SK-N-SH (cell line): Measurements from ENCODE around the gene TMEM178A. TPM values are rescaled to one million over a fixed set of nuclear protein-coding genes. Genes with fewer than 3 reads are reported as not detected.

Experiments used
- CTCF ChIA-PET: fragments of 300-600, 350-600 bp; formaldehyde crosslinking; extraction: SDS; loops from one replicate; lab custom pipeline; 2021; lab: Yijun Ruan, JAX
- POLR2A ChIA-PET: fragments of 350-600 bp; sonication (Branson Sonifier 250); formaldehyde crosslinking; extraction: SDS; loops from one replicate; lab custom pipeline; 2020; ENCODE audit warnings: antibody characterized with exemption, inconsistent platforms; lab: Yijun Ruan, JAX
- DNase-seq: peaks from one replicate; pipeline ENCODE4 v3.0.0; 2012
- H2AFZ ChIP-seq: fragments of 200-600 bp; sonication (generic); 2 replicates; pipeline ENCODE4 v1.8.1; 2016; ENCODE audit warnings: antibody characterized with exemption, mild to moderate bottlenecking, low read depth
- H3F3A ChIP-seq: fragments of 200-600 bp; sonication (generic); replicated peaks from 2 replicates; pipeline ENCODE3; 2016; ENCODE audit warnings: antibody characterized with exemption, mild to moderate bottlenecking; ENCODE audit not compliant: insufficient read depth
- H3K27ac ChIP-seq, 2 experiments: fragments of 200-500 bp in 1 of 2; fragments of 200-600 bp in 1 of 2; sonication (Bioruptor generic) in 1 of 2; sonication (generic), shearing (Covaris generic) in 1 of 2; 2 replicates each; pipeline versions ENCODE4 v1.5.1 to v1.6.1; 2014 to 2016; ENCODE audit warnings: low read depth in 2 of 2, inconsistent platforms in 1 of 2, low read length in 1 of 2, mild to moderate bottlenecking in 1 of 2, mixed read lengths in 1 of 2
- H3K27me3 ChIP-seq: fragments of 200-600 bp; sonication (generic), shearing (Covaris generic); 2 replicates; pipeline ENCODE4 v1.6.1; 2016; ENCODE audit warnings: mixed run types; ENCODE audit not compliant: insufficient read depth
- H3K36me3 ChIP-seq, 2 experiments: fragments of 200-500 bp in 1 of 2; fragments of 200-600 bp in 1 of 2; sonication (Bioruptor generic) in 1 of 2; sonication (generic) in 1 of 2; replicated peaks in 1 of 2; 2 replicates each; pipeline versions ENCODE3 to v1.5.1; 2014 to 2016; ENCODE audit warnings: low read length in 1 of 2, mild to moderate bottlenecking in 1 of 2; ENCODE audit not compliant: insufficient read depth in 2 of 2, control insufficient read depth in 1 of 2
- H3K4me1 ChIP-seq, 2 experiments: fragments of 200-500 bp in 1 of 2; fragments of 200-600 bp in 1 of 2; sonication (Bioruptor generic) in 1 of 2; sonication (generic), shearing (Covaris generic) in 1 of 2; 2 replicates each; pipeline versions ENCODE4 v1.5.1 to v1.6.1; 2014 to 2016; ENCODE audit warnings: low read depth in 1 of 2, low read length in 1 of 2, mixed run types in 1 of 2; ENCODE audit not compliant: insufficient read depth in 2 of 2, control insufficient read depth in 1 of 2
- H3K4me2 ChIP-seq: fragments of 200-600 bp; sonication (generic), shearing (Covaris generic); 2 replicates; pipeline ENCODE4 v1.6.1; 2017; ENCODE audit warnings: mixed run types
- H3K4me3 ChIP-seq, 2 experiments: fragments of 200-500 bp in 1 of 2; fragments of 200-600 bp in 1 of 2; sonication (Bioruptor generic) in 1 of 2; sonication (generic), shearing (Covaris generic) in 1 of 2; 2 replicates each; pipeline versions ENCODE4 v1.5.1 to v1.8.1; 2014 to 2016; ENCODE audit warnings: low read depth in 2 of 2, inconsistent platforms in 1 of 2, low read length in 1 of 2, mild to moderate bottlenecking in 1 of 2, mixed read lengths in 1 of 2, moderate library complexity in 1 of 2
- H3K79me2 ChIP-seq: fragments of 200-600 bp; sonication (generic); 2 replicates; pipeline ENCODE4 v1.8.1; 2017; ENCODE audit warnings: mild to moderate bottlenecking; ENCODE audit not compliant: insufficient read depth
- H3K9ac ChIP-seq: fragments of 200-600 bp; sonication (generic); 2 replicates; pipeline ENCODE4 v1.6.1; 2017; ENCODE audit warnings: mixed run types
- H3K9me2 ChIP-seq: fragments of 200-600 bp; sonication (generic); 2 replicates; pipeline ENCODE4 v1.6.1; 2017; ENCODE audit warnings: mixed run types
- H3K9me3 ChIP-seq: fragments of 200-600 bp; sonication (generic); 2 replicates; pipeline ENCODE4 v1.6.1; 2017; ENCODE audit warnings: mixed run types, mild to moderate bottlenecking, moderate library complexity
- H4K20me1 ChIP-seq: fragments of 200-600 bp; sonication (generic); 2 replicates; pipeline ENCODE4 v1.6.1; 2017; ENCODE audit warnings: mild to moderate bottlenecking, mixed run types; ENCODE audit not compliant: insufficient read depth
- EP300 ChIP-seq, 2 experiments: IDR thresholded peaks; 2 replicates each; pipeline versions ENCODE4 v1.4.0 to v1.6.1; 2012; ENCODE audit warnings: borderline replicate concordance in 1 of 2, low read depth in 1 of 2, low read length in 1 of 2
- FOSL2 ChIP-seq: IDR thresholded peaks from 2 replicates; pipeline ENCODE4 v1.4.0; 2012; ENCODE audit warnings: low read depth, mild to moderate bottlenecking, moderate library complexity, borderline replicate concordance
- FOXM1 ChIP-seq: IDR thresholded peaks from 2 replicates; pipeline ENCODE4 v1.4.0; 2012; ENCODE audit warnings: low read depth, mild to moderate bottlenecking
- GATA2 ChIP-seq: sonication (generic); formaldehyde crosslinking; IDR thresholded peaks from 2 replicates; pipeline ENCODE4 v1.5.0; 2020; ENCODE audit warnings: mild to moderate bottlenecking, missing genetic modification reagents
- NFIC ChIP-seq: IDR thresholded peaks from 2 replicates; pipeline ENCODE4 v1.4.0; 2012; ENCODE audit warnings: borderline replicate concordance
- NRF1 ChIP-seq: IDR thresholded peaks from 2 replicates; pipeline ENCODE4 v1.6.1; 2012; ENCODE audit warnings: low read depth, mild to moderate bottlenecking, low read length
- POLR2AphosphoS5 ChIP-seq: IDR thresholded peaks from 2 replicates; pipeline ENCODE4 v1.6.1; 2012; ENCODE audit warnings: low read depth, low read length
- RAD21 ChIP-seq: IDR thresholded peaks from 2 replicates; pipeline ENCODE4 v1.6.1; 2012; ENCODE audit warnings: mild to moderate bottlenecking, low read length
- RFX5 ChIP-seq: IDR thresholded peaks from 2 replicates; pipeline ENCODE4 v1.6.1; 2012; ENCODE audit warnings: mild to moderate bottlenecking, improper control_type of control experiment, low read length
- SMC3 ChIP-seq: IDR thresholded peaks from 2 replicates; pipeline ENCODE4 v1.6.1; 2012; ENCODE audit warnings: low read depth, low read length, improper control_type of control experiment
- YY1 ChIP-seq: IDR thresholded peaks from 2 replicates; pipeline ENCODE4 v1.4.0; 2012; ENCODE audit warnings: low read depth, mild to moderate bottlenecking
- WGBS: methylation state at CpG from one replicate; pipeline ENCODE4 v1.1.6; 2017; ENCODE audit warnings: low lambda C conversion rate; 5-methylcytosine and 5-hydroxymethylcytosine counted together
- polyA plus RNA-seq, 3 experiments: library from polyadenylated mRNA; depleted of rRNA; stranded (reverse); fragments of >200 nt; gene quantifications; 2 replicates each; pipeline ENCODE4 v1.2.3, GENCODE V29; 2012
- TF ChIP-seq, protein P1 (sequence below): fragments of 200-600 bp; sonication (generic); IDR thresholded peaks from 2 replicates; pipeline ENCODE4 v1.6.1; 2017; ENCODE audit warnings: antibody characterized with exemption, mild to moderate bottlenecking, moderate library complexity
- TF ChIP-seq, protein P2 (sequence below): IDR thresholded peaks from 2 replicates; pipeline ENCODE4; 2012
- TF ChIP-seq, protein P3 (sequence below): IDR thresholded peaks from 2 replicates; pipeline ENCODE4 v1.4.0; 2012; ENCODE audit warnings: low read depth, borderline replicate concordance
- TF ChIP-seq, protein P4 (sequence below): fragments of 150-350 bp; IDR thresholded peaks from 2 replicates; pipeline ENCODE4 v1.6.1; 2017; ENCODE audit warnings: antibody characterized with exemption, low read length, low read depth, borderline replicate concordance

The TMEM178A gene
- polyA plus RNA-seq, 1 of the 3 experiments (the other 2 are of a cell fraction): 0.84 TPM

DNA sequence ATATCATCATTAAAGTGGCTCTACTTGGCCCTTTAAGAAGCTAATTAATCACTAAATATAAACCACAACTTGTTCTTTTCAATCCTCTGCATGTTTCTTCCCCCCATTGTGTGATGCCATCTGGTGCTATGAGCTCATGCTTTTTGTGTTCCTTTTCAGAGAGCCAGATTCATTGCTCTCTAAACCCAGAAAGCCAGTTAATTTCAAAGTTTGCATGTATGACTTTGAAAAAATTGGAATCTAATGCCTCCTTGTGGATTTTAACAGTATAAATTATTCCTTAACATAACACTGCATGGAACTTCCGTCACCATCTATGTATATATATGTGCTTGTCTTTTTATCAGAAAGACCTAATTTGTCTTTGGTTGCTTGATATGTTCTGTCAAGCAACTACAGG, 31.1 kb downstream of the TMEM178A start:
- H3K27ac ChIP-seq: no peak overlapping the region

DNA sequence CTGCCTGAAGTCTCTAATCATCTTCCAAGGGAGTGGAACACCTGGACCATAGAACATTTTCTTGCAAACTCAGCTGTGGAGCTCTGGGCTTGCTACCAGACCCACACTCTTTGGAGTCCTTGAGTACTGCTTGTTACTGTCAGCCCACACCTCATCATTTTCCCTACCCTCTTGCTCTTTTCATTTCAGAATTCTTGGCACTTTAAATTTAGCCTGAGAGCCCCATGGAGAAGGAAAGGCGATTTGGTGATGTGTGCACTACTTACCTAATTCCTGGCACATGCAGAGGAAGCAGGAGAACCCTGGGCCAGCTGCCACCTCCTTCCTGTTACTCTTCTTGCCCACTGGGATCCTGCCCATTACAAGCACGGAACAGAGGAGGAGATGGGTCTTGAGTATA, 31.7 kb downstream of the TMEM178A start:
- H3K9me3 ChIP-seq: peaks cover 26% of the 10 kb centered on the region
- H3K27me3 ChIP-seq: no peaks in the 10 kb centered on the region
- POLR2A ChIA-PET: no interaction called here
- H2AFZ ChIP-seq: no peak overlapping the region
- H3K4me1 ChIP-seq: peaks cover 0 to 6% of the 10 kb centered on the region in 2 experiments; a peak in 1 of 4 replicates
- no peak for DNase-seq
- H3F3A ChIP-seq: no peaks in the 10 kb centered on the region
- no peak overlapping the region for H3K4me3 ChIP-seq
- no peak overlapping the region for H3K9ac ChIP-seq
- CTCF ChIA-PET: interaction anchor here (0.7 to 4.0 kb wide), 25 partner anchors 8 to 468 kb away, joined by 3 to 53 read pairs (median 4); no protein-coding TSS in a partner anchor
- no peaks in the 10 kb centered on the region for H3K79me2 ChIP-seq
- H3K9me2 ChIP-seq: no peaks in the 10 kb centered on the region
- H3K27ac ChIP-seq: no peak overlapping the region
- peaks cover 0 to 6% of the 10 kb centered on the region in 2 experiments for H3K36me3 ChIP-seq
- no peak for TF ChIP-seq POLR2AphosphoS5
- no peak for TF ChIP-seq NRF1
- H3K4me2 ChIP-seq: no peak overlapping the region
- WGBS: 50% methylated on average over 2 of the region's 2 CpGs
- no peaks in the 10 kb centered on the region for H4K20me1 ChIP-seq

More for the DNA sequence above, 31.1 kb downstream of the TMEM178A start:
- DNase-seq: peak; percentile 28
- 85% methylated on average over 1 of the region's 1 CpG for WGBS
- no peak overlapping the region for H2AFZ ChIP-seq
- H3K4me3 ChIP-seq: no peak overlapping the region
- peaks cover 0 to 5% of the 10 kb centered on the region in 2 experiments for H3K36me3 ChIP-seq
- H3K4me1 ChIP-seq: peaks cover 0 to 6% of the 10 kb centered on the region in 2 experiments; a peak in 1 of 4 replicates
- no peaks in the 10 kb centered on the region for H3K9me2 ChIP-seq
- no peaks in the 10 kb centered on the region for H3K79me2 ChIP-seq
- no peak overlapping the region for H3K9ac ChIP-seq
- H4K20me1 ChIP-seq: no peaks in the 10 kb centered on the region
- peaks cover 21% of the 10 kb centered on the region for H3K9me3 ChIP-seq
- CTCF ChIA-PET: interaction anchor here (0.6 to 4.0 kb wide), 41 partner anchors 8 to 640 kb away, joined by 3 to 53 read pairs (median 3); no protein-coding TSS in a partner anchor
- no peaks in the 10 kb centered on the region for H3K27me3 ChIP-seq
- no peak overlapping the region for H3K4me2 ChIP-seq
- TF ChIP-seq, protein P1, sequence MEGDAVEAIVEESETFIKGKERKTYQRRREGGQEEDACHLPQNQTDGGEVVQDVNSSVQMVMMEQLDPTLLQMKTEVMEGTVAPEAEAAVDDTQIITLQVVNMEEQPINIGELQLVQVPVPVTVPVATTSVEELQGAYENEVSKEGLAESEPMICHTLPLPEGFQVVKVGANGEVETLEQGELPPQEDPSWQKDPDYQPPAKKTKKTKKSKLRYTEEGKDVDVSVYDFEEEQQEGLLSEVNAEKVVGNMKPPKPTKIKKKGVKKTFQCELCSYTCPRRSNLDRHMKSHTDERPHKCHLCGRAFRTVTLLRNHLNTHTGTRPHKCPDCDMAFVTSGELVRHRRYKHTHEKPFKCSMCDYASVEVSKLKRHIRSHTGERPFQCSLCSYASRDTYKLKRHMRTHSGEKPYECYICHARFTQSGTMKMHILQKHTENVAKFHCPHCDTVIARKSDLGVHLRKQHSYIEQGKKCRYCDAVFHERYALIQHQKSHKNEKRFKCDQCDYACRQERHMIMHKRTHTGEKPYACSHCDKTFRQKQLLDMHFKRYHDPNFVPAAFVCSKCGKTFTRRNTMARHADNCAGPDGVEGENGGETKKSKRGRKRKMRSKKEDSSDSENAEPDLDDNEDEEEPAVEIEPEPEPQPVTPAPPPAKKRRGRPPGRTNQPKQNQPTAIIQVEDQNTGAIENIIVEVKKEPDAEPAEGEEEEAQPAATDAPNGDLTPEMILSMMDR: peak; percentile 68
- TF ChIP-seq RFX5: no peak
- no peak for TF ChIP-seq FOXM1
- TF ChIP-seq RAD21: peak; percentile 79
- peak; percentile 62 for TF ChIP-seq SMC3
- TF ChIP-seq EP300 (IDR thresholded peaks at IDR 0.05; ENCODE audit: borderline replicate concordance in 1 of 2, low read depth in 1 of 2, low read length in 1 of 2): no peak
- TF ChIP-seq, all 33 proteins: peak for 3
- POLR2A ChIA-PET: no interaction called here
- no peaks in the 10 kb centered on the region for H3F3A ChIP-seq

DNA sequence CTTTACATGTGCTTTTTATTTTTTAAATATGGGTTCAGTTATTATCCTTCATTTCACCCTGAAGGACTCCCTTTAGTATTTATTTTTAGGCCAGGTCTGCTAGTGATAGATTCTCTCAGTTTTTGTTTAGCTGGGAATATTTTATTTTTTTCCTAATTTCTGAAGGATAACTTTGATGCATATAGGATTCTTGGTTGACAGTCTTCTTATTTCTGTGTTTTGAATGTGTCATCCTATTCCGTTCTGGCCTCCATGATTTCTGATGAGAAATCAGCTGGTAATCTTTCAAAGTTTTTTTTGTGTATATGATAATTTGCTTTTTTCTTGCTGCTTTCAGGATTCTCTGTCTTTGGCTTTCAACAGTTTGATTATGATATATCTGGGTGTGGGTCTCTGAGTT, 35.4 kb downstream of the TMEM178A start:
- CTCF ChIA-PET: interaction anchor here (2.5 kb wide), 1 partner anchor 29 kb away, joined by 11 read pairs; no protein-coding TSS in a partner anchor
- TF ChIP-seq NFIC: no peak
- no peak for TF ChIP-seq GATA2 (CRISPR knock-in tag)
- TF ChIP-seq, protein P2, sequence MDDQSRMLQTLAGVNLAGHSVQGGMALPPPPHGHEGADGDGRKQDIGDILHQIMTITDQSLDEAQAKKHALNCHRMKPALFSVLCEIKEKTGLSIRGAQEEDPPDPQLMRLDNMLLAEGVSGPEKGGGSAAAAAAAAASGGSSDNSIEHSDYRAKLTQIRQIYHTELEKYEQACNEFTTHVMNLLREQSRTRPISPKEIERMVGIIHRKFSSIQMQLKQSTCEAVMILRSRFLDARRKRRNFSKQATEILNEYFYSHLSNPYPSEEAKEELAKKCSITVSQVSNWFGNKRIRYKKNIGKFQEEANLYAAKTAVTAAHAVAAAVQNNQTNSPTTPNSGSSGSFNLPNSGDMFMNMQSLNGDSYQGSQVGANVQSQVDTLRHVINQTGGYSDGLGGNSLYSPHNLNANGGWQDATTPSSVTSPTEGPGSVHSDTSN: no peak
- TF ChIP-seq YY1: no peak
- TF ChIP-seq RAD21: no peak
- TF ChIP-seq, protein P3, sequence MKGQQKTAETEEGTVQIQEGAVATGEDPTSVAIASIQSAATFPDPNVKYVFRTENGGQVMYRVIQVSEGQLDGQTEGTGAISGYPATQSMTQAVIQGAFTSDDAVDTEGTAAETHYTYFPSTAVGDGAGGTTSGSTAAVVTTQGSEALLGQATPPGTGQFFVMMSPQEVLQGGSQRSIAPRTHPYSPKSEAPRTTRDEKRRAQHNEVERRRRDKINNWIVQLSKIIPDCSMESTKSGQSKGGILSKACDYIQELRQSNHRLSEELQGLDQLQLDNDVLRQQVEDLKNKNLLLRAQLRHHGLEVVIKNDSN: no peak
- TF ChIP-seq FOSL2: no peak
- TF ChIP-seq, protein P4, sequence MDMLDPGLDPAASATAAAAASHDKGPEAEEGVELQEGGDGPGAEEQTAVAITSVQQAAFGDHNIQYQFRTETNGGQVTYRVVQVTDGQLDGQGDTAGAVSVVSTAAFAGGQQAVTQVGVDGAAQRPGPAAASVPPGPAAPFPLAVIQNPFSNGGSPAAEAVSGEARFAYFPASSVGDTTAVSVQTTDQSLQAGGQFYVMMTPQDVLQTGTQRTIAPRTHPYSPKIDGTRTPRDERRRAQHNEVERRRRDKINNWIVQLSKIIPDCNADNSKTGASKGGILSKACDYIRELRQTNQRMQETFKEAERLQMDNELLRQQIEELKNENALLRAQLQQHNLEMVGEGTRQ: no peak

More for the DNA sequence above, 35.4 kb downstream of the TMEM178A start:
- POLR2A ChIA-PET: no interaction called here
- peaks cover 0 to 8% of the 10 kb centered on the region in 2 experiments; a peak in 2 of 4 replicates for H3K4me1 ChIP-seq
- no peaks in the 10 kb centered on the region for H3F3A ChIP-seq
- no peaks in the 10 kb centered on the region for H3K79me2 ChIP-seq
- no peak overlapping the region for H3K9ac ChIP-seq
- H3K9me2 ChIP-seq: no peaks in the 10 kb centered on the region
- DNase-seq: no peak
- H2AFZ ChIP-seq: no peak overlapping the region
- 67% methylated on average over 1 of the region's 1 CpG for WGBS
- H3K36me3 ChIP-seq: peaks cover 0 to 6% of the 10 kb centered on the region in 2 experiments
- H3K27me3 ChIP-seq: no peaks in the 10 kb centered on the region
- H3K27ac ChIP-seq: no peak overlapping the region
- peaks cover 26% of the 10 kb centered on the region for H3K9me3 ChIP-seq
- no peaks in the 10 kb centered on the region for H4K20me1 ChIP-seq
- H3K4me3 ChIP-seq: no peak overlapping the region
- no peak overlapping the region for H3K4me2 ChIP-seq
